Posterior cingulate gyrus (tissue), 11 donors: ENCODE results near the gene CENPV.
A peak's percentile ranks its signal among the peaks of the same experiment; 100 is the strongest.

Source experiments
- DNase-seq, 10 donors: peaks; one replicate each; pipeline versions ENCODE4 v3.0.0 to v3.0.0-alpha.2; 2020 to 2021; ENCODE audit warnings: mixed read lengths in 3 of 10
- intact Hi-C: fragments of 100-400 bp; cut with DNase I; formaldehyde crosslinking; loops from one replicate; pipeline ENCODE4 v1.15.1; 2023

Gene CENPV

DNA sequence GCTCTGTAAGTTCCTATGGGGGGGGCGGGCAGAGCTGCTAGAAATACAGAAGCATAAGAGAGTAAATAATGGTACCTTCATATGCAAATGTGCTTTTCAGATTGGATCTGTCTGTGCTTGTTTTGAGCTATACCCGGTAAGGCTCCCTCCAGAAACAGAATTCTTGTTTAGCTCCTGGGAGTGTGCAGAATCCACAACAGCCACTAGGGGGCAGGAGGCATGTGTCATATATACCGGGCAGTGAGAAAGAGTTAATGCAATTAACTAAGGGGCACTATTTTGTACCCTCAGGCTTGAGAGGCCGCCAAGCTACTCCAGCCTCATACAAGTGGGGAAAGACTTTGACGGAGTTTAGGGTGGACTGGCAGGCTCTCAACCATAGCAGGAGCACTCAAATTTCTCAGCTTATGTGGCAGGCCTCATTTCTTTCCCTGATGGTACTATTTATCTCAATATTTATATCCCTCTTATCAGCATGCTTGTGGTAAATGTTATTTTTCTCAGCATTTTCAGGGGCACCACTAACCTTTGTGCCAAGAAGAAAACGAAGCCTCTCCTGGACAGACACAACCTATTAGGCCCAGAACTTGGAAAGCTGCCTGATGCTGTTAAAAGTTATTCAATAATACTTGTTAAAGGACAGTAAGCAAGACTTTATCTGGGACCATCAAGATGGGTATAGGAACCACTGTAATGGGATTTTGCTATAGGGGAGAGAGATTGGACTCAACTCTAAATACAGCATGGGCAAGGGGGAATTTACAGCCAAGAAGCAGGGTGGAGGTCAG lies 10.7 kb upstream of the CENPV start:
- peak; percentile 50 to 96 (median 82) for DNase-seq
- intact Hi-C loops: loop anchor here (1.0 to 5.0 kb wide), 2 partner anchors 73 to 157 kb away; no protein-coding TSS in a partner anchor

- intact Hi-C loops: loop anchor here (5.0 kb wide), 1 partner anchor 75 kb away; no protein-coding TSS in a partner anchor
- DNase-seq: no peak
These were observed 8.6 kb upstream of the CENPV start for GRCh38 chr17:16361874-16362273.

GRCh38 chr17:16358394-16358793 lies 5.1 kb upstream of the CENPV start:
- intact Hi-C loops: no loop called here
- DNase-seq: no peak

DNA sequence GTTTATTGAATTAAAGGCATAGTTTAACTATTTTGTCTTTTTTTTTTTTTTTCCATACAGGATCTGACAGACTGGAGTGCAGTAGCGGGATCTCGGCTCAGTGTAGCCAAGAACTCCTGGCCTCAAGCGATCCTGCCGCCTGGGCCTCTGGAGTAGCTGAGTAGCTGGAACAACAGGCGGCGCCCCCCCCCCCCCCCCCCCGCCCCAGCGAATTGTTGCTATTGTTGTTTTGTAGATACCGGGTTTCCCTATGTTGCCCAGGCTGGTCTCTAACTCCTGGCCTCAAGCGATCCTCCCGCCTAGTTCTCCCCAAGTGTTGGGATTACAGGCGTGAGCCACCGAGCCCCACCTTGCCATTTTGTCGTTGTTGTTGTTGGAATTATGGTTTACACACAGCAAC lies 1.3 kb upstream of the CENPV start:
- DNase-seq: no peak
- intact Hi-C loops: no loop called here

GRCh38 chr17:16352667-16353316 lies 477 bp downstream of the CENPV start:
- intact Hi-C loops: no loop called here
- peak in 9 of 10 donors; percentile 13 to 87 (median 34) for DNase-seq

- intact Hi-C loops: no loop called here
- DNase-seq: peak; percentile 23 to 93 (median 51)
These were observed 984 bp downstream of the CENPV start for GRCh38 chr17:16352303-16352666.

DNA sequence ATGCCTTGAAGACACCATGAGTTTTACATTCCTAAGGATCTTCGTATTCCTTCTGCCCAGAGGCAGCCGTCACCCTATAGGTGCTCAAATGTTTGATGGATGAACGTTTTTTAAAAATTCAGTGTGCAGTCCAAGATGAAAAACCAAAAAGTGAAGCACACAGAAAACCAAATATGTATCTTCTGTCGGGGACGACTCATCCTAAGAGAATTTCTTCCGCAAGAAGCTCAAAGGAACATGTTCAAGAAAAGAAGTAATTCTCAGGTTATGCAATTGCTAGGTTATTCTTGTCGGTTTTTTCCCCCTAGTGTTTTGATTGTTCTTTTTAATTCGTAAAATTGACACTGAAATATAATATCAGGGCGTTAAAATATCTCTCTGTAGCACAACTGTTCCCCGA lies 1.4 kb downstream of the CENPV start:
- intact Hi-C loops: no loop called here
- DNase-seq: no peak

GRCh38 chr17:16349431-16349830 lies 3.8 kb downstream of the CENPV start:
- no peak for DNase-seq

DNA sequence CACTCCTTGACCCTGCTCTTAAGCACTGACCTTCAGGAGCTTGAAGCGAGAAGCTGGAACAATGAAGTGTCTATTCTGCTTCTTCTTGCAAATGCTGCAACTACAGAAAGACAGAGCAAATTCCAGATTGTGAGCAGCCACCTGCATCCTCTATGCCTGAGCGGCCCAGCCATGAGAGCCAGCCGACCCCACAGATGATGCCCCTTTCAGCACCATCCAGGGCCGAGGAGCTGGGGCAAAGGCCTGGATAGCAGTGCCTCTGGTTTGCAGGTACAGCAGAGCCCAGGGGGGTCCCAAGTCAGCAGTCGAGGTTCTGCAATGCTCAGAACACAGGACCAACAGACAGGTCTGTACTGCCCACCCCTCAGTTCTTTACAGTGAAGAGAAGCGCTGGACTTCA lies 4.7 kb downstream of the CENPV start:
- no peak for DNase-seq
- intact Hi-C loops: no loop called here

More at GRCh38 chr17:16349431-16349830, 3.8 kb downstream of the CENPV start:
- intact Hi-C loops: no loop called here

GRCh38 chr17:16346721-16347271 lies 6.5 kb downstream of the CENPV start:
- no peak for DNase-seq
- intact Hi-C loops: no loop called here

- intact Hi-C loops: no loop called here
- DNase-seq: no peak
These were observed 7.7 kb downstream of the CENPV start for GRCh38 chr17:16345565-16345964.

- intact Hi-C loops: no loop called here
- no peak for DNase-seq
These were observed 9.7 kb downstream of the CENPV start for GRCh38 chr17:16343569-16343968.

DNA sequence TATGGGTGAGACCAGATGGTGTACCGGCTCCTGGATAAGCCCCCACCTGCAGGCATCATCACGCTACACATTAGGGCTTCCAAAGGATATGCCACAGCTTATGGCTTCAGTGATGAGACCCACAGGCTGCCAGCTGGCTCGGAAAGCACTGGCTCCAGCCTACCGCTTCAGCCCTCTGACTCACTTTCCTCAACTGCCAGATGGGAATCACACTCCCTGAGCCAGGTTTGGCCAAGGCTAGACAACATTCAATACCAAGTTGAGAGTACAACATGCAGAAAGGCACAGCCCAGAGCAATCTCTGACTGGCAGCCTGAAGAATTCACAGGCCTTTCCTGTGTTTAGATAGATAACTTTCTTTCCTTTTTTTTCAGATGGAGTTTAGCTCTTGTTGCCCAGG lies 10.3 kb downstream of the CENPV start:
- DNase-seq: peak in 8 of 10 donors; percentile 32 to 93 (median 64)
- intact Hi-C loops: no loop called here

GRCh38 chr17:16339959-16340358 lies 13.3 kb downstream of the CENPV start:
- intact Hi-C loops: no loop called here
- no peak for DNase-seq

DNA sequence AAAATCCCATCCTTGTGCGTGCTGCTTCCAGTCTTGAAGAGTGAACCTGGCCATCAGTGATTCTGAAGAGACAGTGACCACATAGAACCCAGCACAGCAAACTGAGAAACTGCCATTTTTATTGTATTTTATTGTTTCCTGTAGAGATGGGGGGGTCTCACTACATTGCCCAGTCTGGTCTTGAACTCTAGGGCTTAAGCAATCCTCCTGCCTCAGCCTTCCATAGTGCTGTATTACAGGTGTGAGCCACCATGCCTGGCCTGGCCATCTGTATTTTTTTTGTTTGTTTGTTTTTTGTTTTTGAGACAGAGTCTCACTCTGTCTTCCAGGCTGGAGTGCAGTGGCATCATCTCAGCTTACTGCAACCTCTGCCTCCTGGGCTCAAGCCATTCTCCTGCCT lies 13.9 kb downstream of the CENPV start:
- DNase-seq: no peak

DNA sequence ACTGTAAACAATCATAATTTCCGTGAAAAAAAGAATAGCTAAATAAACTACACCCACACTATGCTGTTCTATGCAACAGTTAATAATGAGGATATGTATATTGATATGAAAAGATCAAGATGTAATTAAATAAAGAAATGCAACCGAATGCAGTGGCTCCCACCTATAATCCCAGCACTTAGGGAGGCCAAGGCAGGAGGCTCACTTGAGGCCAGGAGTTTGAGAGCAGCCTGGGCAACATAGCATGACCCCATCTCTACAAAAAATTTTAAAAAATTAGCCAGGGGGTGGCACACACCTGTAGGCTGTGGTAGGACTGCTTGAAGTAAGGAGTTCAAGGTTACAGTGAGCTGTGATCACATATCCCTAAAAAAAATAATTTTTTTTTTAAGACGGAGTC lies 14.9 kb downstream of the CENPV start:
- intact Hi-C loops: no loop called here

More for the DNA sequence above, 13.9 kb downstream of the CENPV start:
- intact Hi-C loops: no loop called here

GRCh38 chr17:16329519-16330271 lies 23.6 kb downstream of the CENPV start:
- no peak for DNase-seq
- intact Hi-C loops: no loop called here

More for the DNA sequence above, 14.9 kb downstream of the CENPV start:
- no peak for DNase-seq

DNA sequence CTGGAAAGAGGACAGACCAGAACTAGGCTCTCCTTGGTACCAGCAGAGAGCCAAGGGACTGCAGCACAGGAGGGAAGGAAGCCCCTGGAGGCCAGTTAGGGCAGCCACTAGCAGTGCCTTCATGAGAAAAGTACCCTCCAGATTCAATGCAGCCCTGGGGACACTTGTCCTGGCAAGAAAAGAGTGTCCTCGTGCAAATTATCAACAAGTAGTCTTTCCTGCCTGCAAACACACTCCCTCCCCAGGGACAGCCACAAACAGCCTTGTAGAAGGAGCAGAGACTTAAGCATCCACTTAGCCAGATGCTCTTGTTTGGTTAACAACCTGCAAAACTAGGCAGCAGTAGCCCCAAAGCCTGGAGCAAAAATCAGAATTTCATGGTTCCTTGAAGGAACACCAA lies 24.3 kb downstream of the CENPV start:
- DNase-seq: no peak
- intact Hi-C loops: no loop called here

GRCh38 chr17:16327018-16327417 lies 26.3 kb downstream of the CENPV start:
- no peak for DNase-seq
- intact Hi-C loops: no loop called here

GRCh38 chr17:16325964-16326363 lies 27.3 kb downstream of the CENPV start:
- DNase-seq: peak in 1 of 10 donors; percentile 14
- intact Hi-C loops: no loop called here

- intact Hi-C loops: no loop called here
- DNase-seq: no peak
These were observed 30.6 kb downstream of the CENPV start for GRCh38 chr17:16322636-16323035.
